GM21619 (cell line): ENCODE measurements around the gene NAXD.
"Not testable (repeated sequence)": the region's sequence is repeated elsewhere in the genome, so short reads cannot be mapped to it uniquely, and the experiment has no call there.

ENCODE experiments used
- ATAC-seq: cut with Tn5 transposase; IDR thresholded peaks from one replicate; pipeline ENCODE4 v1.9.1; 2021; ENCODE audit not compliant: unreplicated experiment

NAXD gene

DNA sequence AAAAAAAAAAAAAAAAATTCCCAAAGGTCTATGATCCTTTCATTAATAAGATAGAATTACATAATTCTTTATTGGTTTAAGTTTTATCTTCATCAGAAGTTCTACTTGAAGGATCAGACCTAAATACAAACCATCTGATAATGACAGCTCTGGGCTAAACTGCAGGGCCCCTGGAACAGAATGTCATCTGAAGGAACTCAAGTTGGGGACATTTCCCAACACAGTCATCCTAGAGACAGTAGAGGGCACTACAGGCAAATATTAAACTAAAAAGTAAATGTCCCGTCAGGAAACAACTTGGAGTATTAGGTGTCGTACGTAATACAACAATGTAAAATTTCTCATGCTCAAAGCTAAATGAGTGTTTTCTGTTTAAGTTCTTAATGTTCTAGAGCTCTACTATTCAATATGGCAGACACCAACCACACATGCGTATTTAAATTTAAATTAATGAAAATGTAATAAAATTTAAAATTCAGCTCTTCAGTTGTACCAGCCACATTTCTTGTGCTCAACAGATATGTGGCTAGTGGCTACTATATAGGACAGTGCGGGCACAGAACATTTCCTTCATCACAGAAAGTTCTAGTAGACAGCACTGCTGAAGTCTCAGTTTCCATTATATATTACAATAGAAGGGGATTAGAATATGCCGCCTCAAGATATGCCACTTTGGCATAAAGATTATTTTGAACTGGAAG lies 21.8 kb upstream of the NAXD start:
- peak; percentile 79 for ATAC-seq

DNA sequence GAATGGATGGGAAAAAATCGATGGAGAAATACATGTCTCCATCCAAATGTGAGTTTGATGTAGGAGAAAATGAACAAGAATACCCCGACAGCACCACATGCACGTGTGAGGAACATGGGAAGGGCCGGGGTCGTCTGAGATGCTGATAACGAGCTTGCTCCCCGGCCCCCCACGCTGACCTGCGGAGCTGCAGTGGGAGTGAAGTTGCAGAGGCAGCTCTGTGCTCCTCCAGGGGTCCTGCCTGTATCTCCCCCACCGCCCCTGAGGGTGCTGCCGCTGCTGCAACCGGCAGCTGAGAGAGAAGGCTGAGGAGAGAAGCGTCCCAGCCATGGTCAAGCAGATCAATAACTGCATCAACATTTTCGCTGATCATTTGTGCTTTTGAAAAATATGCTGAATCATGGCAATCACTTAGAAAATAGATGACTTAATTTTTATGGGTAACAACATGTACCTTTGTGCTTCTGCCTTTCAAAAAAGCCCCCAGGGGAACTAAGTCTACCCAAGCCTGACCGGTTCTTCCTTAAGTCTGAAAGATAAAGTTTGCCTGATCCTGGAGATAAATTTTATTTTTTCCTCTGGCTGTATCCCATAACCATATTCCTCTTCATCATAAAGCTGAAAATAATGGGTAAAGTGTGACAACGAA lies 18.2 kb upstream of the NAXD start:
- ATAC-seq = no peak

GRCh38 chr13:110600261-110600819 lies 15.0 kb upstream of the NAXD start:
- no peak for ATAC-seq

DNA sequence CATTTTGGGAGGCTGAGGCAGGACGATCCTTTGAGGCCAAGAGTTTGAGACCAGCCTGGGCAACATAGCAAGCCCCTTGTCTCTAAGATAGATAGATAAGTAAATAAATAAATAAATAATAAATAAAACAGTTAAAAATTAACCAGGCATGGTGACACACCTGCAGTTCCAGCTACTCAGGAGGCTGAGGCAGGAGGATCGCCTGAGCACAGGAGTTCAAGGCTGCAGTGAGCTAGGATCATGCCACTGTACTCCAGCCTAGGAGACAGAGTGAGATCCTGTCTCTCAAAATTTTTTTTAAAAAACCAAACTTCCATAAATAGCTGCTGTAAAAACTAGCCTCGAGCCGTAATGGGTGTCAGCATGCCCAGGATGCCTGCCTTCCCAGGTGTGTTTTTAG lies 14.4 kb upstream of the NAXD start:
- no peak for ATAC-seq

- no peak for ATAC-seq
Measured at GRCh38 chr13:110605132-110605531, 10.2 kb upstream of the NAXD start.

DNA sequence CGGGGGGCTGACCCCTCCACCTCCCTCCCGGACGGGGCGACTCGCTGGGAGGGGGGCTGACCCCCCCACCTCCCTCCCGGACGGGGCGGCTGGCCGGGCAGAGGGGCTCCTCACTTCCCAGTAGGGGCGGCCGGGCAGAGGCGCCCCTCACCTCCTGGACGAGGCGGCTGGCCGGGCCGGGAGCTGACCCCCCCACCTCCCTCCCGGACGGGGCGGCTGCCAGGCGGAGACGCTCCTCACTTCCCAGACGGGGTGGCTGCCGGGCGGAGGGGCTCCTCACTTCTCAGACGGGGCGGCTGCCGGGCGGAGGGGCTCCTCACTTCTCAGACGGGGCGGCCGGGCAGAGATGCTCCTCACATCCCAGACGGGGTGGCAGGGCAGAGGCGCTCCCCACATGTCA lies 9.1 kb upstream of the NAXD start:
- ATAC-seq = not testable (repeated sequence)

DNA sequence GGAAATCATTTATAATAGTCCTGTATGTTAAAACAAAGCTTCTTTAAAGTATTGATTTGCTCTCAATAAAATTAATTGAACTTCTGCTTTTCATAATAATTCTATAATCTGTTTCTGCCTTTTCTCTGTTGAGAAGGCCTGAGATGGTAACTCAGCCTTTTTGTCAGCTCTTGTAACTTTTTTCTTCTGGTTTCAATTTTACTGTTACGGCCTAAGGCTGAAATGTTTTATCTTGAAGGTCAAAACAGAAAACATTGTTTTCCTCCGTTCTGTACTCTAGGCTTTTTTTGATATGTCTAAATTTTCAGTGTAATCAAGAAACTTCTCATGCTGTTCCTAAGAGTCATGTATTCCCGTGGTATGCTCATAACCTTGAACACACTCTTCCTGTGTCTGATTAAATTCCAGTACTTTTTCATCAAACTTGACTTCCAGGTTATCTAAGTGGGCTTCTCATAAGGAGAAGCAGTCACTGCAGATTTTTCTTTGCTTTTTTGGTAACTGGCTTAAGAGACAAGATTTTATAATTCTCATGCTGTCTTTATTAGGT lies 7.6 kb upstream of the NAXD start:
- ATAC-seq = no peak

DNA sequence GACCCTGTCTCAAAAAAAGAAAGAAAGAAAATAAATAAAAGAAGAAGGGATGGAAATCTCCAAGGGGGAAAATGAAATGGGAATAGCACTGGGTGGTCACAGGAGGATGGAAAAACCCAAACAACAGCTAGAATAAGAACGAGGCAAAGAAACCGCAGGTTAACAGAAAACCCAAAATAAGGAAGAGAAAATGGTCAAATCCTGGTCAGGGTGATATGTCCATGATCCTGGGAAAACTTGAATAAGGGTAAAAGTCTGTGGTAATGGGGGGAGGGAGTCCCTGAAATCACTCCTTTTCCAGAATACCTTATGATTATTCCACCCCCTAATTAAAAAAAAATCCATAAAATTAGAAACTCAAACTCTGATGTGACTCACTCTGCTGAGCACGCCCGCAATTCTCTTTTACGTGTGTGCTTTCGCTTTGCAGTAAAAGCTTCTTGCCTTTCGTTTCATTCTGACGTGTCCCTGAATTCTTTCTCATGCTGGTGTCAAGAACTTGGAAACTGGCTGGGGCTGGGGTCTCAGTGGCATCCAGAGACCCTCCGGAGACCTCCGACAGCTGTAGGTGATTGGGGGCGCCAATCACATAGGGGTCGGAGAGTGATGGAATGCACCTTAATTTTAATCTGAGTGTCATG lies 4.3 kb upstream of the NAXD start:
- ATAC-seq = no peak

DNA sequence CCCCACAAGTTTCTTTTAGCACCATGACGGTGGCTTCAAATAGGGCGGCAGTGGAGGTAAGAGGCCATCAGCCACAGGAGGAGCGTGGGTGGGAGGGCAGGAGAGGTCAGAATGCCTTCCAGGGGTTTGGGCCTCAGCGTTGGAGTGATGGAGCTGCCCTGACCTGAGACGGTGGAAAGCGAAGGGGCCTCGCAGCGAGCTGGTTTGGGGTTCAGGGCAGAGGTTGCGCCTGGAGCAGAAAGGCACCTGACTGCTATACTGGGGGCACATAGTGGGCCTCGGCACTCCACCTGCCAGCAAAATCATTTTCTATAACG lies 382 bp upstream of the NAXD start:
- no peak for ATAC-seq

DNA sequence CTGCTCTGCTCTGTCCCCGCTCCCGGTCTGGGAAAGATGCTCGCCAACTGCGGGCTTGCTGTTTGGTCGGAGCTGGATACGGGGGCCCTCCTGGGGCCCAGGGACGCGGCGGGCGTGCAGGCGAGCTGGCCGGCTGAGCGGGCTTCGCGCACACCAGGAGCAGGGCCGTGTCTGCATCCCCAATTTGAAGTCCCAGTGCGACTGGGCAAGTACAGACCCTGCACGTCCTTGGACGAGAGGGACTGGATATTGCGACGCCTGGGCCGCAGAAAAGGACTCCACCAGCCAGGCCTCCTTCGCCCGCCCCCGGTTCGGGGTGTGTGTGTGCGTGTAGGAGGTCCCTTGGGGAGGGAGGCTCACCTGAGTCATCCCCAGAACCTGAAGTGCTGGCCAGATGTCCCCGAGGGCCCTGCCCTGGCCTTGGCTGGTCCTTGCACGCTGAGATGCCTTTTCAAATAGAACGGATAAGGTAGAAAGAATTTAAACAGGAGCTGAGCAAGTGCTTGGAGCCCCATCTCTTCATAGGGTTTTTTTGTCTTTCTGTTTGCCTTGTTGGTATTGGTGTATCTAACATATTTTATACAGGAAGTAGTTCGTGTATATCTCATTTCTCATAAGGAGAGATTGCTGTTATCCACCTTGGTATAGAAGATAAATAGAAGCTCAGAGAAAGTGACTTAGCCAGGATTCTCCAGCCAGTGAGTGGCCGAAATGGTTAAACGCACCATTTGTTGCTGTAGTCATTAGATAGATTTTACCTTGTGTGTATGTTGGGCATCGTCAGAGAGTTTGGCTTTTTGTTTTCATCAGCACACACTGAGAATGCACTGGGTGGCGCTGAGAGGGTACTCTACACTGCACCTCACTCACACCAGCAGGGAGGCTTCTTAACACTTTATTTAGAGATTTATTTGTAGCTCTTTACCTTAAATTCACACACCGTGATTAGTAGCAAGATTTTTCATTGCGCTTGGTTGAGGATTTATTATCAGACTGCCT lies 1.1 kb downstream of the NAXD start:
- peak; percentile 53 for ATAC-seq

GRCh38 chr13:110617321-110618072 lies 2.2 kb downstream of the NAXD start:
- no peak for ATAC-seq

DNA sequence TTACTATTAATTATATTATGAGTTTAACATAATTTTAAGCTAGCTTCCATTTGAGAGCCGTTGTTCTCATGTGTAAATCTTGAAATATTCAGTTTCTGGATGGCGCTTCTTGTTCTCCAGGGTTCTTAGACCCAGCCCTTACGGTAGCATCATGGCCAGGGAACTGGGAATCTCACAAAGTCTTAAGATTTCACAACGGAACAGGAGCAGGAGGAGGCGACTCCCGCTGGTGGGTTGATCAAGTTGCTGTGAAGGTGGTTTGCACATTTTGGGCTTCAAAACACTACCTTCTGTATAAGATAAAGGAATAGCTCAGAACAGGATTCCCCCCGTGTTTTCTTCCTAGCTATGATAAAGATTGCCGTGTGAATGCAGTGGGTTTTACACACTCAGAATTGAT lies 2.8 kb downstream of the NAXD start:
- ATAC-seq = no peak

- ATAC-seq = no peak
Measured at GRCh38 chr13:110618780-110619179, 3.4 kb downstream of the NAXD start.

DNA sequence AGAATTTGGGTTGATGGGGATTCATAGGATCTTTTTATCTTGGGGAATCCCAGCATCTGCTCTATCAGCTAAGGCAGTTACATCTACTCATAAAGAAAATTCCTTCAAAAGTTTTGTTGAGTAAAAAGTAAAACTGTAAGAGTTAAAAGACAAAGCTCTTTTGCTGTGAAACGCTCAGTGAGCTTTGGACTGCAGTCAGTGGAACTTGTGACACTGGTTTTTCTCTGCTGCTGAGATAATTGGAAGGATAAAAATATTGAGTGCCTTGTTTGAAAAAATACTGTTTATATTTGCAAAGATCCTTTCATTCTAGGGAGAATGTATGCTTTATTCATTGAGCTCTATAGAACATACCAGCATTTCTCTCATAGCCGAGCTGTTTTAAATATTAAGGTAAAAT lies 5.3 kb downstream of the NAXD start:
- ATAC-seq = no peak

- ATAC-seq = no peak
Measured at GRCh38 chr13:110624766-110625756, 9.7 kb downstream of the NAXD start.

- no peak for ATAC-seq
Measured at GRCh38 chr13:110625771-110626321, 10.5 kb downstream of the NAXD start.

GRCh38 chr13:110626521-110626920 lies 11.2 kb downstream of the NAXD start:
- no peak for ATAC-seq

- ATAC-seq = no peak
Measured at GRCh38 chr13:110627351-110627750, 12.0 kb downstream of the NAXD start.
